A549 (cell line): ENCODE results near the gene HSDL2. TPM values are rescaled to one million over a fixed set of nuclear protein-coding genes. Genes with fewer than 3 reads are reported as not detected.

Experiments used
- ATAC-seq, 2 experiments: fragments of 200-7000 bp in 1 of 2; fragments of >200 bp in 1 of 2; cut with Nextera tagmentation in 1 of 2; cut with Tn5 transposase in 1 of 2; 3 replicates each; pipeline versions ENCODE4 v1.8.0 to v1.9.1; 2018 to 2020; ENCODE audit warnings: mild to moderate bottlenecking in 1 of 2, moderate library complexity in 1 of 2
- CTCF ChIA-PET: fragments of 300-600 bp; sonication (Branson Sonifier 250); formaldehyde crosslinking; extraction: SDS; loops from one replicate; lab custom pipeline; 2021; ENCODE audit warnings: antibody characterized with exemption, inconsistent platforms; lab: Yijun Ruan, JAX
- POLR2A ChIA-PET: fragments of 350-600 bp; formaldehyde crosslinking; extraction: SDS; loops from one replicate; lab custom pipeline; 2021; ENCODE audit warnings: antibody characterized with exemption, inconsistent platforms; lab: Yijun Ruan, JAX
- DNase-seq, 2 experiments: peaks; one replicate each; pipeline versions ENCODE4 v3.0.0 to v3.0.0-alpha.2; 2011 to 2016; ENCODE audit warnings: low read depth in 1 of 2, low spot score in 1 of 2
- FAIRE-seq: peaks from 2 replicates; lab custom pipeline; 2011; peaks lifted over from hg19 to GRCh38; lab: Jason Lieb, UNC
- H3K27ac ChIP-seq, 2 experiments: fragments of >200 bp; sonication (Bioruptor Twin); formaldehyde crosslinking; 3 replicates each; pipeline ENCODE4 v1.5.1; 2016 to 2017
- H3K4me1 ChIP-seq: fragments of >200 bp; sonication (Bioruptor Twin); formaldehyde crosslinking; 3 replicates; pipeline ENCODE4 v1.6.1; 2016
- H3K4me2 ChIP-seq: fragments of >200 bp; sonication (Bioruptor Twin); formaldehyde crosslinking; 3 replicates; pipeline ENCODE4 v1.6.1; 2016
- H3K4me3 ChIP-seq: fragments of >200 bp; sonication (Bioruptor Twin); formaldehyde crosslinking; 3 replicates; pipeline ENCODE4 v1.5.1; 2016
- H3K9me3 ChIP-seq: fragments of >200 bp; sonication (Bioruptor Twin); formaldehyde crosslinking; 3 replicates; pipeline ENCODE4 v1.6.1; 2016
- CBX2 ChIP-seq: fragments of 200-600 bp; sonication (generic); IDR thresholded peaks from 2 replicates; pipeline ENCODE4 v1.6.1; 2016; ENCODE audit warnings: low read depth, mild to moderate bottlenecking, borderline replicate concordance
- CEBPB ChIP-seq, 2 experiments: fragments of >200 bp in 1 of 2; sonication (Bioruptor Twin) in 1 of 2; formaldehyde crosslinking in 1 of 2; IDR thresholded peaks; 2 replicates each; pipeline ENCODE4 v1.6.1; 2012 to 2016
- CHD4 ChIP-seq: fragments of 200-600 bp; sonication (generic); IDR thresholded peaks from 2 replicates; pipeline ENCODE4 v1.6.1; 2016; ENCODE audit warnings: antibody characterized with exemption, mild to moderate bottlenecking, borderline replicate concordance
- ESRRA ChIP-seq: fragments of 150-350 bp; IDR thresholded peaks from 2 replicates; pipeline ENCODE4 v1.6.1; 2014; ENCODE audit warnings: mild to moderate bottlenecking, low read length, borderline replicate concordance
- FOSB ChIP-seq: fragments of 250-450 bp; sonication (Bioruptor Pico); IDR thresholded peaks from 2 replicates; pipeline ENCODE4 v1.5.0; 2020; ENCODE audit warnings: mild to moderate bottlenecking, moderate library complexity
- GATA3 ChIP-seq: IDR thresholded peaks from 2 replicates; pipeline ENCODE4 v1.6.1; 2012; ENCODE audit warnings: borderline replicate concordance
- HDAC2 ChIP-seq: fragments of 200-600 bp; sonication (generic); IDR thresholded peaks from 2 replicates; pipeline ENCODE4 v1.6.1; 2016
- HES2 ChIP-seq: fragments of >200 bp; sonication (Bioruptor Twin); formaldehyde crosslinking; IDR thresholded peaks from 2 replicates; pipeline ENCODE4 v1.6.1; 2016
- HOXA7 ChIP-seq: fragments of 250-450 bp; sonication (Bioruptor Pico); IDR thresholded peaks from 2 replicates; pipeline ENCODE4 v1.5.0; 2020; ENCODE audit warnings: mild to moderate bottlenecking, moderate library complexity
- HOXB13 ChIP-seq: fragments of 250-450 bp; sonication (Bioruptor Pico); IDR thresholded peaks from 2 replicates; pipeline ENCODE4 v1.5.0; 2020; ENCODE audit warnings: low read depth, mild to moderate bottlenecking, moderate library complexity
- HOXB5 ChIP-seq: fragments of 250-450 bp; sonication (Bioruptor Pico); IDR thresholded peaks from 2 replicates; pipeline ENCODE4 v1.5.0; 2020; ENCODE audit warnings: mild to moderate bottlenecking, moderate library complexity
- JUN ChIP-seq, 2 experiments: fragments of >200 bp; sonication (Bioruptor Twin); formaldehyde crosslinking; IDR thresholded peaks; 2 replicates in 1 of 2; 3 replicates in 1 of 2; pipeline ENCODE4 v1.6.1; 2016 to 2017
- KDM1A ChIP-seq: fragments of 200-600 bp; sonication (generic); IDR thresholded peaks from 2 replicates; pipeline ENCODE4 v1.6.1; 2016; ENCODE audit warnings: low read depth, mild to moderate bottlenecking
- MYC ChIP-seq: IDR thresholded peaks from 2 replicates; pipeline ENCODE4 v1.6.1; 2012; ENCODE audit warnings: mild to moderate bottlenecking, inconsistent platforms, low read length, improper control_type of control experiment, borderline replicate concordance
- NFE2L2 ChIP-seq: fragments of 150-350 bp; conservative IDR thresholded peaks from 2 replicates; pipeline ENCODE4 v1.6.1; 2014; ENCODE audit warnings: low read length
- NPAS2 ChIP-seq: fragments of 250-450 bp; sonication (Bioruptor Pico); IDR thresholded peaks from 2 replicates; pipeline ENCODE4 v1.8.0; 2022; ENCODE audit warnings: mild to moderate bottlenecking, moderate library complexity, borderline replicate concordance
- PHF8 ChIP-seq: fragments of 200-600 bp; sonication (generic); IDR thresholded peaks from 2 replicates; pipeline ENCODE4 v1.6.1; 2016; ENCODE audit warnings: low read depth, mild to moderate bottlenecking, antibody characterized with exemption, moderate library complexity, borderline replicate concordance
- POLR2AphosphoS2 ChIP-seq: conservative IDR thresholded peaks from 2 replicates; pipeline ENCODE4 v1.6.1; 2012; ENCODE audit warnings: low read length, improper control_type of control experiment, inconsistent platforms
- RARB ChIP-seq: fragments of 250-450 bp; sonication (Bioruptor Pico); IDR thresholded peaks from 2 replicates; pipeline ENCODE4 v1.8.0; 2021; ENCODE audit warnings: mild to moderate bottlenecking, moderate library complexity
- RFX5 ChIP-seq: fragments of 450-650 bp; IDR thresholded peaks from 2 replicates; pipeline ENCODE4 v1.7.1; 2014; ENCODE audit warnings: antibody characterized with exemption, mild to moderate bottlenecking, moderate library complexity
- SMC3 ChIP-seq: fragments of >200 bp; sonication (Bioruptor Twin); formaldehyde crosslinking; IDR thresholded peaks from 3 replicates; pipeline ENCODE4 v1.6.1; 2018; ENCODE audit warnings: inconsistent platforms
- TFCP2L1 ChIP-seq: fragments of 250-450 bp; sonication (Bioruptor Pico); IDR thresholded peaks from 2 replicates; pipeline ENCODE4 v1.5.0; 2021; ENCODE audit warnings: mild to moderate bottlenecking
- TP53 ChIP-seq: fragments of 250-450 bp; sonication (Bioruptor Pico); IDR thresholded peaks from 2 replicates; pipeline ENCODE4 v1.5.0; 2021; ENCODE audit warnings: mild to moderate bottlenecking, moderate library complexity
- ZNF302 ChIP-seq: fragments of 250-450 bp; sonication (Bioruptor Pico); IDR thresholded peaks from 2 replicates; pipeline ENCODE4 v1.9.0; 2021; ENCODE audit warnings: inconsistent platforms, mild to moderate bottlenecking, moderate library complexity
- WGBS: methylation state at CpG from one replicate; pipeline ENCODE4 v1.1.6; 2017; ENCODE audit errors: missing lambda C conversion rate; 5-methylcytosine and 5-hydroxymethylcytosine counted together
- polyA plus RNA-seq, 4 experiments: library from polyadenylated mRNA; depleted of rRNA in 3 of 4; stranded (reverse); fragments of >200 nt; fragmentation: RNase III in 1 of 4; extraction: RNeasy Plus Mini Kit Qiagen cat#74134 plus additional on column Dnase treatment in 1 of 4; gene quantifications; 2 replicates in 3 of 4; 3 replicates in 1 of 4; pipeline ENCODE4 v1.2.3, GENCODE V29; 2011 to 2017
- TF ChIP-seq, protein P1 (sequence below): fragments of 450-650 bp; IDR thresholded peaks from 2 replicates; pipeline ENCODE4 v1.6.1; 2014; ENCODE audit warnings: antibody characterized with exemption
- TF ChIP-seq, protein P2 (sequence below): IDR thresholded peaks from 2 replicates; pipeline ENCODE4 v1.6.1; 2012; ENCODE audit warnings: low read depth, borderline replicate concordance

HSDL2 gene
- polyA plus RNA-seq, 2 of the 4 experiments (the other 2 are of a cell fraction) = 47.4 to 47.7 TPM

GRCh38 chr9:112493393-112494137 lies 113.7 kb downstream of the HSDL2 start:
- Histone ChIP-seq H3K4me2 (no peak overlapping the region), H3K4me1 (peaks cover 7% of the 10 kb centered on the region; the same call in 2 of the 3 replicates)
- POLR2A ChIA-PET = no interaction called here
- TF ChIP-seq CHD4 = no peak
- TF ChIP-seq HDAC2 = no peak
- no peak for TF ChIP-seq HOXB13 (CRISPR knock-in tag)
- TF ChIP-seq, protein P1, sequence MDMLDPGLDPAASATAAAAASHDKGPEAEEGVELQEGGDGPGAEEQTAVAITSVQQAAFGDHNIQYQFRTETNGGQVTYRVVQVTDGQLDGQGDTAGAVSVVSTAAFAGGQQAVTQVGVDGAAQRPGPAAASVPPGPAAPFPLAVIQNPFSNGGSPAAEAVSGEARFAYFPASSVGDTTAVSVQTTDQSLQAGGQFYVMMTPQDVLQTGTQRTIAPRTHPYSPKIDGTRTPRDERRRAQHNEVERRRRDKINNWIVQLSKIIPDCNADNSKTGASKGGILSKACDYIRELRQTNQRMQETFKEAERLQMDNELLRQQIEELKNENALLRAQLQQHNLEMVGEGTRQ = no peak
- TF ChIP-seq ZNF302 (CRISPR knock-in tag) = no peak
- TF ChIP-seq TFCP2L1 (CRISPR knock-in tag) = no peak
- TF ChIP-seq, protein P2, sequence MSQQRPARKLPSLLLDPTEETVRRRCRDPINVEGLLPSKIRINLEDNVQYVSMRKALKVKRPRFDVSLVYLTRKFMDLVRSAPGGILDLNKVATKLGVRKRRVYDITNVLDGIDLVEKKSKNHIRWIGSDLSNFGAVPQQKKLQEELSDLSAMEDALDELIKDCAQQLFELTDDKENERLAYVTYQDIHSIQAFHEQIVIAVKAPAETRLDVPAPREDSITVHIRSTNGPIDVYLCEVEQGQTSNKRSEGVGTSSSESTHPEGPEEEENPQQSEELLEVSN = no peak
- TF ChIP-seq NPAS2 = no peak
- no peak for TF ChIP-seq PHF8
- no peak for TF ChIP-seq NFE2L2
- no peak for TF ChIP-seq CEBPB (IDR thresholded peaks at IDR 0.05)
- no peak for TF ChIP-seq HOXA7 (CRISPR knock-in tag)
- TF ChIP-seq HOXB5 (CRISPR knock-in tag) = no peak
- TF ChIP-seq ESRRA = no peak
- TF ChIP-seq JUN (IDR thresholded peaks at IDR 0.05) = no peak
- TF ChIP-seq KDM1A = no peak
- no peak for TF ChIP-seq GATA3
- TF ChIP-seq, all 56 proteins: peak for 0
- Histone ChIP-seq H3K9me3 (peaks cover 29% of the 10 kb centered on the region), H3K27ac (no peak overlapping the region), H3K4me3 (no peak overlapping the region)
- CTCF ChIA-PET = interaction anchor here (1.0 kb wide), 1 partner anchor 50 kb away, joined by 3 read pairs; no protein-coding TSS in a partner anchor
- DNase-seq (no peak), ATAC-seq (no peak), FAIRE-seq (no peak)
- WGBS = 95% methylated on average over 1 of the region's 1 CpG

DNA sequence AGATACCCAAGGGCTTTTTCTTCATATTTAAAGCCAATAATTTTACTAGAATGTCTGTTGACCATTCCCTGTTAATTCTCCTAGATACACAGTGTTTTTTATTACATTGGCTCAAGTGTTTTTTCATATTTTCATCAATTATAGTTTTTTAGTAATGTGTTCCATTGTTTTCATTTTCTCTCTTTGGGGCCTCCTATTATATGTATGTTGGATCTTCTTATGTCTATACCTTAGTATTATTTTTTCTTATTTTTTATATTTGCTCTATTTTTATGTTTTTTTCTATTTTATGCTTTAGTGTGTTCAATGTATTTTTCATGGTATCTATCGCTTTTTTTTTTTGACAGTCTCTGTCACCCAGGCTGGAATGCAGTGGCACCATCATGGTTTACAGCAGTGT lies 114.2 kb downstream of the HSDL2 start:
- ATAC-seq (no peak), FAIRE-seq (no peak), DNase-seq (no peak)
- no peak overlapping the region for H3K27ac ChIP-seq
- CTCF ChIA-PET = interaction anchor here (1.2 kb wide), 1 partner anchor 39 kb away, joined by 3 read pairs; no protein-coding TSS in a partner anchor
- H3K4me1 ChIP-seq = peaks cover 7% of the 10 kb centered on the region; the same call in 2 of the 3 replicates
- TF ChIP-seq MYC = no peak
- no peak for TF ChIP-seq RARB
- no peak for TF ChIP-seq CBX2
- no peak for TF ChIP-seq FOSB (CRISPR knock-in tag)
- no peak for TF ChIP-seq POLR2AphosphoS2
- TF ChIP-seq SMC3 = no peak
- no peak for TF ChIP-seq RFX5
- no peak for TF ChIP-seq HES2
- no peak for TF ChIP-seq TP53 (CRISPR knock-in tag)
- no peak for TF ChIP-seq ZNF302 (CRISPR knock-in tag)
- peaks cover 29% of the 10 kb centered on the region for H3K9me3 ChIP-seq
- WGBS = 92% methylated on average over 1 of the region's 1 CpG
- no peak overlapping the region for H3K4me2 ChIP-seq
- POLR2A ChIA-PET = interaction anchor here (0.7 kb wide), 1 partner anchor 8 kb away, joined by 6 read pairs; the partner anchor contains the start of gene KIAA1958
- H3K4me3 ChIP-seq = no peak overlapping the region
